ENCODE results near the gene IGSF21. TPM values are rescaled to one million over a fixed set of nuclear protein-coding genes. Genes with fewer than 3 reads are reported as not detected.

IGSF21 gene
- total RNA-seq, 1 experiment from 2014 or later: 5.2 TPM

GRCh38 chr1:18339161-18339560 lies 231.6 kb downstream of the IGSF21 start:
- no peak overlapping the region for H3K23ac ChIP-seq (ENCODE audit: insufficient read length, low read depth, low read length)
- H3K4me2 ChIP-seq (ENCODE audit: insufficient read depth, insufficient read length, low read length): no peak overlapping the region
- H3K56ac ChIP-seq (ENCODE audit: insufficient read length, low read depth, low read length): no peak overlapping the region
- H3K23me2 ChIP-seq (ENCODE audit: insufficient read length, low read depth, low read length, poor library complexity, severe bottlenecking): no peaks in the 10 kb centered on the region
- H3K79me2 ChIP-seq (ENCODE audit: insufficient read depth, low read length): no peaks in the 10 kb centered on the region
- no peak overlapping the region for H4K91ac ChIP-seq (ENCODE audit: insufficient read length, low read depth, low read length)
- H3K27ac Mint-ChIP-seq: no peak overlapping the region
- H2BK20ac ChIP-seq (ENCODE audit: low read depth, low read length, poor library complexity, severe bottlenecking): no peak overlapping the region
- no peak overlapping the region for H3K9ac ChIP-seq (ENCODE audit: extremely low read depth, insufficient read length, low read length)
- H3K27ac ChIP-seq (ENCODE audit: insufficient read length, low read depth, low read length): no peak overlapping the region
- no peaks in the 10 kb centered on the region for H3K79me1 ChIP-seq (ENCODE audit: insufficient read depth, low read depth, low read length, poor library complexity, severe bottlenecking)
- H3K4me1 ChIP-seq (ENCODE audit: insufficient read depth, low read length): no peaks in the 10 kb centered on the region
- no peak overlapping the region for H4K8ac ChIP-seq (replicated peaks; ENCODE audit: insufficient read length, low read depth, low read length)
- no peak overlapping the region for H2BK12ac ChIP-seq (ENCODE audit: insufficient read length, low read depth, low read length)
- H2BK120ac ChIP-seq (ENCODE audit: low read depth, low read length, poor library complexity, severe bottlenecking): no peak overlapping the region
- no CpG with 5 or more reads among the region's 11 CpGs for WGBS (ENCODE audit: extremely low coverage, insufficient read length, low lambda C conversion rate)
- H4K20me1 ChIP-seq (ENCODE audit: control insufficient read depth, insufficient read depth, insufficient read length): no peaks in the 10 kb centered on the region
- no peak for TF ChIP-seq CTCF (conservative IDR thresholded peaks at IDR 0.05)
- H3K4me1 Mint-ChIP-seq: peaks cover 0 to under 1% of the 10 kb centered on the region in 2 experiments; a peak in 1 of 4 replicates
- no peaks in the 10 kb centered on the region; a peak in 1 of 5 replicates for H3K9me3 Mint-ChIP-seq
- H3K18ac ChIP-seq (ENCODE audit: insufficient read length, low read depth, low read length): no peak overlapping the region
- H3K4me3 Mint-ChIP-seq: no peak overlapping the region
- DNase-seq: no peak
- peaks cover 5% of the 10 kb centered on the region; the same call in 1 of the 2 replicates for H3K27me3 Mint-ChIP-seq (ENCODE audit: low read depth)
- no peak overlapping the region for H3K14ac ChIP-seq (ENCODE audit: insufficient read depth, low read length)
- no peak overlapping the region for H3T11ph ChIP-seq (ENCODE audit: low read length)
- H3K27me3 ChIP-seq (ENCODE audit: insufficient read depth, low read length): 0 out of 2 replicates have a peak, but pooled peaks cover 2% of the 10 kb centered on the region
- no peak overlapping the region for H2AFZ ChIP-seq (ENCODE audit: low read length)
- H3K36me3 Mint-ChIP-seq (ENCODE audit: insufficient read depth in 1 of 3, low read depth in 3 of 3): no peaks in the 10 kb centered on the region
- H4K5ac ChIP-seq (ENCODE audit: insufficient read length, low read depth, low read length): no peak overlapping the region
- no peak overlapping the region for H2BK15ac ChIP-seq (ENCODE audit: low read depth, low read length)
- no peak overlapping the region for H3K4ac ChIP-seq (ENCODE audit: low read depth, low read length)
- H3K9me3 ChIP-seq (ENCODE audit: control insufficient read depth, low read depth, low read length): no peaks in the 10 kb centered on the region
- H2BK5ac ChIP-seq (ENCODE audit: insufficient read length, low read length): no peak overlapping the region
- H2AK5ac ChIP-seq (ENCODE audit: insufficient read length, low read length): no peak overlapping the region

All from H9 (cell line).